Hematopoietic multipotent progenitor cell treated with erythropoietin and hydrocortisone succinate and interleukin-3 and kit ligand, for 15 days (in vitro differentiated cells): ENCODE measurements around the gene BRINP3.
"Not testable (repeated sequence)": the region's sequence is repeated elsewhere in the genome, so short reads cannot be mapped to it uniquely, and the experiment has no call there.

Experiments used
- DNase-seq: peaks from one replicate; pipeline ENCODE4 v3.0.0-alpha.2; 2015; ENCODE audit warnings: low spot score

BRINP3 gene

GRCh38 chr1:190477762-190478148, at the start of gene BRINP3:
Gene BRINP3 (minus strand): TSS chr1:190477864.
- DNase-seq: no peak

DNA sequence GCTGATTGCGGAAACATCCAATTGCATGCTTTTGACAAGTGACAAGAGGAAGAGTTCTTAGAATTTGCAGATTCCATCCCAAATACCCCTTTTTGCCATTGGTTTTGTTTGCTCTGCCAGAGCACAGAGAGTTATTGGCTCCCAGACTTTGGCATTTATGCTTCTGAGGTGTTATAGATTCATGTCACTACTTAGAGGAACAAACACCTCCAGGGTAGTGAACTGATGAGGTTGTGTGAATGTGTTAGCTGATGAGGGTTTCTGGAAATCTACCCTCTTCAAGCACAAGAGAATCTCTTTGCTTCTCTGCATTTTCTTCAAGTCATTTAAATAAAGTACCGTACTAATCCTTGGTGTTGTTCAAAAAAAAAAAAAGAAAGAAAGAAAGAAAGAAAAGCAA, 33.9 kb upstream of the BRINP3 start:
- no peak for DNase-seq

DNA sequence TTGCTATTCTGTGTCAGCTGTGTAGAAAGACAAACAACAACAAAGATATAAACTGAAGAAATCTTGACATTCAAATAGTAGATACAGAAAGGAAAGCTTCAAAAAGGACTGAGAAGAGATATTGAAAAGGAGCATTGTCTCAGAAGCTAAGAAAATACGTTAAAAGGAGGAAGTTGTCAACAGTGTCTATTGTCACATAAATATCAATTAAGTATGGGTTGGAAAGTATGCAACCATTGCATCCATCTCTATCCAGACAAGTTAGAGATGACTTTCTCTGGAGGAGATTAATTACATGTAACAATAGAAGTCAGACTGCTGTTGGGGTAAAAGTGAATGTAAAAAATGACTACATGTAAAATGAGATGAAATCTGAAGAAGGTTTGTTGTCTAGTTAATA, 29.7 kb upstream of the BRINP3 start:
- DNase-seq: no peak

DNA sequence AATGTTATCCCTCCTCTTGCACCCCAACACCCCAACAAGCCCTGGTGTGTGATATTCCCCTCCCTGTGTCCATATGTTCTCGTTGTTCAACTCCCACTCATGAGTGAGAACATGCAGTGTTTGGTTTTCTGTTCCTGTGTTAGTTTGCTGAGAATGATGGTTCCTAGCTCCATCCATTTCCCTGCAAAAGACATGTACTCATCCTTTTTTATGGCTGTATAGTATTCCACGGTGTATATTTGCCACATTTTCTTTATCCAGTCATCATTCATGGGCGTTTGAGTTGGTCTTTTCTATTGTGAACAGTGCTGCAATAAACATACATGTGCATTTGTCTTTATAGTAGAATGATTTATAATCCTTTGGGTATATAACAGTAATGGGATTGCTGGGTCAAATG, 26.9 kb upstream of the BRINP3 start:
- DNase-seq: not testable (repeated sequence)

DNA sequence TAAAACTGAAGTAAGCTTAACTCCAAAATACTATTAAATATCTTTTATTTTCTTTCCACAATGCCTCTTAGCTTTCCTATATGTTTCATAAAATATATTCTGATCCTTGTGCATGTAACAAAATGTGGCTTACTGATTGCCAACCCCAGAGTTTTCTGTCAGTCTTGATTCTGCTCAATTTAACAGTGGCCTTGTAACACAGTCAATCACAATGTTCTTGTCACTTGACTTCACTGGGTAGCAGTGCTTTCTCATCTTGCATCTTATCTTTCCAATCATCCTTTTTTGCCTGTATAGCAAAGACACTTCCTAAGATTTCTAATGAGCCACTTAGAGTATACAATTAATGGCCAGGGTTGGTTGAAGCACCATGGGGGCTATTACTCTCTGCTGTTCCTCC, 19.9 kb upstream of the BRINP3 start:
- no peak for DNase-seq

DNA sequence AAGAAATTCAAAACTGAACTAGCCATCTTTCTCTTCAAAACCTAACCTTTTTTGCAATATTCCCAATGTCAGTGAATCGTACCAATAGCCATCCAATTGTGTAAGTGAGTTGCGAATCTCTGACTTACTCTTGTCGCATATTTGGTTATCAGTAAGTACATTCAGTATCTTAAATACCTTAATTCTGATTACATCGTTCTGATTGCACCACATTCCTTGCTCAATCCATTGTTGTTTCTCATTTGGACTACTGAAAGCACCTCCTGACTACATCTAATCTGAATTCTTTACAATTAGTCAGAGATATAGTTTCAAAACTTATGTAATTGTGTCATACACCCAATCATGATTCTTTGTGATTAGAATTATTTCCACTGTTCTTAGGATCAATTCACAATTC, 16.8 kb upstream of the BRINP3 start:
- no peak for DNase-seq

- DNase-seq: no peak
Measured at GRCh38 chr1:190491404-190491803, 13.7 kb upstream of the BRINP3 start.

- DNase-seq: no peak
Measured at GRCh38 chr1:190484045-190484444, 6.4 kb upstream of the BRINP3 start.

- DNase-seq: no peak
Measured at GRCh38 chr1:190480231-190480630, 2.6 kb upstream of the BRINP3 start.

DNA sequence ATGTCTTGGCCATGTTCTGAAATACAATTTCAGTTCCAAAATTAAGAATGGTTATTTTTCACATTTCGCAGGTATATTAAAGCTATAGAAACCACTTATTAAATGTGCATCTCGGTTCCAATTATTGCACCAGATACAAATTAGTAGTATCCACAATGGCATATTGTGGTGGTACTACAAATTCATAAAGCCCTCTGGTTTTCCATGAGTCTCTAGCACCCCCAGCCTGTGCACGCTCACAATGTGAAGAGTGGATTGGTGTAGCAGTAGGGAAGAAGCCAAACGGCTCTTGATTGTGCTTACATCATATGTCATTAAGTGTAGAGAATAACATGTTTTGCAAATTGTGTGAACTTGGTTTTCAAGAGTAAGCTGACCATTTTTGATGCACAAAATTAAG, 1.9 kb upstream of the BRINP3 start:
- DNase-seq: no peak

DNA sequence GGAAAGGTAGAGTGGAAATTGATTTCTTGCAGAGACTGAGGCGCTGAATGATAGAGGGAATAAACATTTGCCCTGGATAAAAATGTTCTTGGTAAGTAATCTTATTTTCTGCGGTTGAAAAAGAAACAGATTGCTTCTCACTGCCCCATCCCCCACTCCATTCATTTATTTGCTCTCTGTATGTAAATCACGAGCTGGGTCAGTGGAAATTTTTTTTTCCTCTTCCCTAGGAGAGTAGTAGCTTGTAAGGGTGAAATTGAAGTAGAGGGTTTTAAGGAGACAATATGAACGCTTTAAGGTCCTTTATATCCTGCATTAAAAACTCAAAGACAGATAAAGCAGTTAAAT, 1.4 kb upstream of the BRINP3 start:
- no peak for DNase-seq

DNA sequence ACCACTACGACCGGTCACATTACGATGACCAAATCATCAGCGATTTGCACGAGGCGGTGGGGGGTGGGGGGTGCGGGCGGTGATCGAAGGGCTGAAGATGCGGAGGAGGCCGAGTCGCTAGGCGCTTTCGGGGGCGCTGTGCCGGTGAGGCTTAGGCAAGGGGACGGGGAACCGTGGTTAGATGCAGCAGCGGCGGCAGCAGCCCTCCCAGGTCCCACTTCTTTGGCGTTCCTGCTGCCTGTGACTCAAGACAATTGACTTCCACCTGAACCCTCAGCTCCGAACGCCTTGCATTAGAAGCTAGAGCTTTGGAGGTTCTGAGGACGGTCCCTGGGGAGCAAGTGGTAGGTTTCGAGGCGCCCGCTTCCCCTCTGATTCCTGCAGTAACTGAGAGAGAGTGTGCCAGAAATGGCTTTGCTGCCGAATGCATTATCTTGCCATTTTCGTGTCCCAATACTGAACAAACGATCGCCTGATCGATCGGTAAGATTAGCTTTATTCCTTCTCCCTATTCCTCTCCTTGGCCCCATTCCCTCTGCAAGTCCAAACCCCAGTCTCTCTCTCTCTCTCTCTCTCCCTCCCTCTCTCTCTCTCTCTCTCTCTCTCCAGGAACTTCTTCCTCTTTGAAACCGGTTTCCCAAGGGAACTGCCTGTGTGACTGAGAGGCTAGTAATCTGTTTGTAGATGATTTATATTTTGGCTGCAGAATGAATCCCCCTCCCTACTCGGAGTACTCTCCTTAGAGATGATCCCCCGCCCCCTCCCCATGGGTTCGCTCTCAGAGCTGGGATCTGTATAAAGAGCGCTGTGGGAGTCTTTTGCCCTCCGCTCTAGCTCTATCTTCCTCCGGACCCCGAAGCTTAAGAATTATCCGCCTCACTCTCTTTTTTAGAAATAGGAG, 735 bp upstream of the BRINP3 start:
- no peak for DNase-seq

DNA sequence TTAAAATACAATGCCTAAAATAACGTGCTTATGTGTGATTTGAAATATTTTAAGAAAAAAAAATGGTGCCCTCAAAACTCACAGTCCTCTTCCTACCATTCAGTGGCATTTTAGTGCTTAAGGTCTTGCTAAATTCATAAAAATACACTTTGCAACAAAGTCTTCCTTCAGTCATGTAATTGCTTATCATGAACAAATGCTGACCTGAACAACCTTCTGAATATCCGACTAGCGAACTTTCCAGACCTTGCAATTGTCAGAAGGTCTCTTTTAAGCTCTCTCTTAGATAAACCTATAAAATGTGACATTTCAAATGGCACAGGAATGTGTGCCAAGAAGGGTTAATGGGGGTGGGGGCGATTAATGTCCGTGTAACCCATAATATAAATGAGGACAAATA, 858 bp downstream of the BRINP3 start:
- no peak for DNase-seq

- DNase-seq: no peak
Measured at GRCh38 chr1:190476321-190476720, 1.3 kb downstream of the BRINP3 start.

DNA sequence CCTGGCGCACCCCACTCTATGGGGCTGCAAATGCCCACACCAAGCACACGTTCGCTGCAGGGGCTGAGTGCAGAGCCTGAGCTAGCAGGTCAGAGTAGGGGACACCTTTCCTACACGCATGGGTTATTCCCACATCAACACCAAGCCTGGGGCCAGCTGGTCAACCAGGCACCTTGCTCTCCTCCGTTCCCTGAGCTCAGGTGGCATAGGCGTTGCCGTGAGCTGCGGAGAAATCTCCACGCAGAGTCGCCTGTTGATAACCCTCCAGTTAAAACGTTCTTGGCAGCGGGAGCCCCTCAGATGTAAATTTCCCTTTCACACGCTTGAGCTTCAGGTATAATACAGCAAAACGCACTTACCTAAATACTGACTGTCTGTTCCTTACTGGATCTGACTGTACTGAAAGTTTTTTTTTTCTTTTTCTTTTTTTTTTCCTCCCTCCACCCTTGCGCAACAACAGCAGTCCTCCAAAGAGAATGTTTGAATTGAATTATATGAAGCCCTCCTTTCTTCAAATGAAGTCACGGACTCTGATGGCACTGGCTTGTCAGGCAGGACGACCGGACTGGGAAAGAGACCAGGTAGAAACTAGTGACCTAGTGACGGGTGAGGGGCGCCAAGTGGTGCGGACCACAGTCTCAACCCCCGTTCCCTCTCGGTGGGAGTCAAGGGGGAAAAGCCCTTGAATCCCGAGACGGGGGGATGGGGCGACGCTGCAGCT, 2.1 kb downstream of the BRINP3 start:
- no peak for DNase-seq

DNA sequence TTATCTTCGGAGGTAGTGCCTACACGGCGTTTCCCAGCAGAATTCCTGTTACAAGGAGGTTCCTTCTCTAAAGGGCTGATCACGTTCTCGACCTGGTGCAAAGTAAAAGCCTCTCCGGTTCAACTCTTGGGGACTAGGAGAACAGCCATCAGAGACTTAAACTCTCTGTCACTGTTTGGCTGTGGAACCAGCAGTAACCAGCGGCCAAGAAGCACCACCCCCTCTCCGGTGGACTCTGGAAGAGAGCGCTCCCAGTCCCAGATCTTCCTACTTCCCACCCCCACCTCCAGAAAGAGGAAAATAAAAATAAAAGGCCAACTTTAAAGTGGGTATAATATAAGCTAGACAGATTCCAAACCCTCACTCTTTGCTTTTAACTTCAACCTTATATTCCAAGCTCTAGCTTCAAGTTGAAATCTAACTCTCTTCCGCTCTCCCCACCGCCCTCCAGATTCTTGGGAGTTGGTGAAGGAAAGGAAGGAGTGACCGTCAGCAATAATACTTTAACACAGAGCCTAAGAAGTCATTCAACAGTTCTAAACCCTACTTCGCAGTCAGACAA, 2.9 kb downstream of the BRINP3 start:
- no peak for DNase-seq

DNA sequence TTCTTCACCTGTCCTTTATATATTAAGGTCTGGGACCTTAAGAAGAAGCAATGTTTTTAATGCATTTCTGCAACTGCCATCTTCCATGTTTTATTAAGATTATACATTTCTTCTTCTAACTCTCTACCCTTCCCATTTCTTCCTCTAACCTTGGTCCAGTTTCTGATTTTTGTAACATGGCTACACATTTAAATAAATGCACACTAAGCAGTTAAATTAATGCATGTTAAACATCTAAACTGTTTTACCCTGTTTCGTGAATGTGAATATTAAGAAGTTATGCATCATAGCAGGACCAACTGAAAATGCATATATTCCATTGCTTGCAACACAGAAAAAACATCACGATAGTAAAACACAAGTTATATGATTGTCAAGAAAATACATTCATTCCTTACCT, 3.7 kb downstream of the BRINP3 start:
- DNase-seq: no peak

DNA sequence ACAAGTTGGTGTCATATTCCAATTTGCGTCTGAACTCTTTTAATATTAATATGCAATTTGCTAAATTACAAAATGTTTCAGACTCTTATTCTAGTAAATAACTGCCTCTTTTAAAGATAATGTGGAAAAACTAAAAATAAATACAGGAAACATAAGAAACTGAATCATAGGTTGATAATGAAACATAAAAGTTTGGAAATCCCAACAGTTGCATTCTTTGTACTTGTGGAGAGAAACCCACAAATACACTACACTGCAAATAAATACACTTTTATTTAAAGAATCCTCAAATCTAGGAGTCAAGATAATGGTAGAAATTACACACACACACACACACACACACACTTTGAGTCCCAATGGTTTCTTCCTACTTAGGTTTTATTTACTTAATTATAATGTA, 5.2 kb downstream of the BRINP3 start:
- no peak for DNase-seq

DNA sequence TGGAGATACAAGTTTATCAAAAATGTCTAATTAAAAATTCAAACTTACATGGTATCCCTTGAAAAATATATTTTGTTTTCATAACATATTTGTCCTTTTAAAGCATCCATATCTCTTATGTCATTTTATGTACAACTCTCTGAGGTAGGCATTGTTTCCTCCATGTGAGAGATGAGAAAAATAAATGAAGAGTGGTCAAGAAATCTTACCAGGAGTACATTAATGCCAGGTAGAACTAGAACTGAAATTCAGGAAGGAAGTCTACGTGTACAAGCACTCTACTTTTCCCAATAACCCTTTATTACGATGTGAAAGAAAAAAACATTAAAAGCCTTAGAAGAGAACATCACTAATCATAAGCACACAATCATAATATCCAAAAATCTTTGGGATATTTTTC, 5.6 kb downstream of the BRINP3 start:
- DNase-seq: no peak

DNA sequence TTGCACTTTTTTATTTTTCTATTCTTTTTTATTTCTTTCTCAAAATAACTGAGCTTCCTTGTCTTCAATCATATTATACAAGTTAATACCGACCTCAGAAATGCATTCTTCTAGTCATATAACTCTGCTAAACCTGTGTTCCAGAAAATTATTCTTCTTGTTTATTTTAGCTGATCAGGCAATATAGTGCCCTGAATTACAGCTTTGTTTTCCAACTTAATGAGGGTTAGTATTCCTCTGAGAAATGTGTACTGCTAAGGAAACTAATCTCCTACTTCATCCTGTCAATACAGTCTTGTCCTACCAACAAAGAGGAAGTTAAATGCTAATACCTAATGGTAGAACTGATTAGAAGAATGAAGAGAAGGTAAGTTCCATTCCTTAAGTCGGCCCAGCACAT, 13.0 kb downstream of the BRINP3 start:
- no peak for DNase-seq

DNA sequence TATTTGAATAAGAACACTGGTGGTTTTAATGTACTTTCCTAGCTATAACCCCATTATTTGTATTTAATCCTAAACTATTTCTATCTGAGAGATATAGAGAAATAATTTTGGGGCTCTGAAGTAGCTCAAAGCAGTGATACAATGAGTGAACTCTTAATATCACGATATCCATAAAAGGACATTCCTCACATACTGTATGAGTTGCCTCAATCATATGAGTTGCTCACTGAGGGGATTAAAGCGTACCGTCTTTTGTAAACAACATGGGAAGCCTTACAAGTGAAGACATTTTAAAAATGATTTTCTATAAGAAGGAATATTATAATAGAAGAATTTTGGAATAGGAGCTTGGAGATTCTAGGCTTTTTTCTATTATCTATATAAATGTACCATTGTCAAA, 21.5 kb downstream of the BRINP3 start:
- no peak for DNase-seq

DNA sequence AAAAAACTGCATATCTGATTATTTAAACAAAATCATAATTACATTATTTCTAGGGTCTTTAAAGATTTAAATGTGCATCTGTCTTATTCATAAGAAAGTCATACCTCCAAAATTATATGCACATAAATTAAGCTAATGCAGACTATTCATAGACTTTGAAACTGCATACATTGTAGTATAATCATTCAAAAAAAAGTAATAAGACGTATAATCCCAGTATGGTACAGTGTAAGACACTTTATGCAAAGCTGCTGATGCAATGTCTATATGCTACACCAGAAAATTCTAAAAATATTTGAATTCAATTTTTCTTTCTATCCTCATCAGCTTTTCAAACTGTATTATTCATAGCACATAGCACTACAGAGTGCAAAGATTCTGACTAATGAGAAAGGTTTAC, 22.0 kb downstream of the BRINP3 start:
- DNase-seq: no peak

GRCh38 chr1:190453550-190453949, 24.1 kb downstream of the BRINP3 start:
- DNase-seq: no peak
